Frontal cortex (tissue), 4 donors: Measurements from ENCODE around the gene FHL3. TPM values are rescaled to one million over a fixed set of nuclear protein-coding genes. Genes with fewer than 3 reads are reported as not detected.
"Not testable (repeated sequence)": the region's sequence is repeated elsewhere in the genome, so short reads cannot be mapped to it uniquely, and the experiment has no call there.

Source experiments
- DNase-seq, 2 donors: peaks; one replicate each; pipeline ENCODE4 v3.0.0; 2012; ENCODE audit warnings: low spot score in 2 of 2
- FAIRE-seq: peaks from 2 replicates; lab custom pipeline; 2012; peaks lifted over from hg19 to GRCh38; lab: Jason Lieb, UNC
- total RNA-seq: library from RNA; depleted of rRNA; stranded (reverse); fragments of >200 nt; gene quantifications from one replicate; pipeline ENCODE4 v1.2.3, GENCODE V29; 2014
- donor health status: control.
- donor health status: control.
- donor health status: control.

FHL3 gene
- total RNA-seq, 1 donor from 2014 or later, result 4.9 TPM

DNA sequence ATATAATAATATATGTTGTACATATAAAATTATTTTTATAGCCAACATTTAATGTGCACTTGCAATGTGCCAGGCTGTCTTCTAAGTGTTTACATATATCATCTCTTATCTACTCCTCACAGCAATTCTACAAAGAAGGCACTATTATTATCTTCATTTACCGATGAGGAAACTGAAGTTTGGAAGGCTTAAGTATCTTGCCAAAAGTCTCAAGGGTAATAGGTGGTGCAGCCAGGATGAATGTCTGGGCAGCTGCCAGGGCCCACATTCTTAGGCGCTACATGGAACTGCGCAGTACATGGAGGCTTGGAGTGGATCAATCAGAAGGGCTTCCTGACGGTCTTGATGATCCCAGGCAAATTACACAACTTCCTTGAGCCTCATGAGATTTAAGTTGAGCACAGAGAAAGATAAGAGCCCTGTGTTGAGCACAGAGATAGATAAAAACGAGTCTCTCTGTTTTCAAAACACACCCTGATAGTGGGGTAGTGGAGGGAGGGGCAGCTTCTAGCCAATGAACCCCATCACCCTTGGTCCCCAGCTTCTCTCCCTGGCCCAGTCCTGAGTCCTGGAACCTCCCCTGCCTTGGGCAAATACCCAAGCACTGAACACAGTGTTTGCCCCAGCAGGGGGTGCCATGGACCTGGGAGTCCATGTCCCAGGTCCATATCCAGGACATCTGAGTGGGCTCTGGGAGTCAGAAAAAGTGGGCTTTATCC is 32.1 kb upstream of the FHL3 start:
- FAIRE-seq, result no peak
- no peak for DNase-seq

GRCh38 chr1:38034871-38035270 is 29.6 kb upstream of the FHL3 start:
- FAIRE-seq (no peak), DNase-seq (no peak)

DNA sequence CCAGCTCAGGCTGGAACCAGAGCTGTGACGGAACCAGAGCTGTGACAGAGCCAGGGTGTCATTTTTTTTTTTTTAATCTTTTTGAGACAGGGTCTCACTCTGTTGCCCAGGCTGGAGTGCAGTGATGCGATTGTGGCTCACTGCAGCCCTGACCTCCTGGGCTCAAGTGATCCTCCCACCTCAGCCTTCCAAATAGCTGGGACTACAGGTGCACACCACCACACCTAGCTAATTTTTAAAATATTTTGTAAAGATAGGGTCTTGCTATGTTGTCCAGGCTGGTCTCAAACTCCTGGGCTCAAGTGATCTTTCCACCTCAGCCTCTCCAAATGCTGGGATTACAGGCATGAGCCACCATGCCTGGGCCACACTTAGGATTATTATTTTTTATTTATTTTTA is 27.7 kb upstream of the FHL3 start:
- DNase-seq, FAIRE-seq: not testable (repeated sequence)

DNA sequence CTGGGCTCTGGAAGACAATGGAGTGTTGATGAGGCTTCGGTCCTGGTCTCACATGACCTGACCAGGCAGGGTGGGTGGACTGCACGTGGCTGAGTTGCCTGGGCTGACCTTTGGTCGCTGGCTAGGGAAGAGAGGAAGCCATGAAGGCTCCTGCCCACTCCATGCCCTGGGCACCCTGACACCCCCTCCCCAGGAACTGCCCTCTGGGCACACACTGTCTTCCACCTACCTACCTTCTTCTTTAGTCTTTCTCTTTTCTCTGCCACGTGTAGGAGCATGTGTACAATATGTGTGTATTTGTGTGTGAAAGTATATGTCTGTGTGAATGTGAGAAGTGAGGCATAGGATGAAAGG is 26.2 kb upstream of the FHL3 start:
- no peak for FAIRE-seq

GRCh38 chr1:38030596-38031512 is 25.5 kb upstream of the FHL3 start:
- FAIRE-seq (no peak), DNase-seq (no peak)

More for the DNA sequence above, 26.2 kb upstream of the FHL3 start:
- no peak for DNase-seq

DNA sequence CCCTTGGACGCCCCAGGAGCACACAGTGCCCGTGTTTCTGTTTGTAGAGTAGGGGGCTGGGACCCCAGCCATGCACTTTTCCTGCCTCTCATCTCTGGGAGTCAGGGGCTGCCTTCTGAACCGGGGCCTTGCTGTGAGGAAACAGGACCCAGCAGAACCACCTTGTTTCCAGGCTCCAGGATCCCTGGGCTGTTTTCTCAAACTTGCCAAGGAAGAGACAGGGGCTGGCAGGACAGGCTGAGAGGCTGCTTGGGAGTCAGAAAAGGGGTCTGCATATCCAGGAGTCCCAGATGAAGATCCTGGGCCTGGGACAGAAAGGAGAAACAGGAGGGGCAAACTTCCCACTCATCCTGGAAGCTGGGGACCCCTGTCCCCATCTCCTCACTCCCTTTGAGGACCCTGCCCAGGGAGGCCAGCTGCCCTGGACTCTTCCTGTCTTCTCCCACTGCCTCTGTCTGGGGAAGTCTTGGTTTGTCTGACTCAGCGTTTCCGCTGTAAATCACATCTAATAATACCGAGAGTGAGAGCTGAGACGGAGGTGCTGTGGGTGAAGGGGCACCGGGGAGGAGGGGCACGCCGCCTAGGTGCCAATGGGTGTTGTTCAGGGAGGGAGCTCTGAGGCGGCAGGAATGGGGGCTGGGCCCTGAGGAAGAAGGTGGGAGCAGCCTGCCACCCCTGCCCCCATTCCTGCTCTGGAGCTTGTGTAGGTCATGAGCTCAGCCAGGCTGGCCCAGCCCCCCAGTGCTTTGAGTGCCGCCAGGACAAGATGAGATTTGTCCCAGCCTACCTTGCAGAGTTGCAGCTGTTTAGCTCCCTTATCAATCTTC is 24.6 kb upstream of the FHL3 start:
- FAIRE-seq (no peak), DNase-seq (no peak)

DNA sequence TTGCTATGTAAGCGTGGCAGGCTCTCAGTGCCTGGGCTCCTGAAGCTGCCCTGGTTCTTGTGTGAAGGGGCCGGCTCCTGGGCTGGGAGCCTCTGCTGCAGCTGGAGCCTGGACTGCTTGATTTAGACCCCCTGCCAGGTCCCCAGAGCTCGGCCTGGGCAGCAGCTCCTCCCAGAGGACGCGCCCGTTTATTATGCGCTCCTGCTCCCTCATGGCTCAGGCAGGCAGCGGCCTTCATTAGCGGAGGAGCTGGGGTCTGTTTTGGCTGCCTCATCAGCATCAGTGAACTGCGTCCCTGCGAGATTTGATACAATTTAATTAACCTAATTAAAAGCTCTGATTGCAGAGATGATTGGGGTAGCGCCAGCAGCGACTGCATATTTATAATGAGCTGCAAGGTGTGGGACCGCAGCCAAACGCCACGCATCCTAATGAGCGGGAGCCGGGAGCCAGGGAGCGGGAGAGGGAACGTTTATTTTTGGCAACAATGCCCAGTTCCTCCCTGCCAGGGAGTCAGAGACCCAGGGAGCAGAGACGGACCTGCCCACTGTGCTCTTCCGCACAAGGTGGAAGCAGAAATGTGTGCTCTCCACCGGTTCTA is 23.9 kb upstream of the FHL3 start:
- FAIRE-seq (no peak), DNase-seq (no peak)

- FAIRE-seq (no peak), DNase-seq (no peak)
These were observed 23.4 kb upstream of the FHL3 start for GRCh38 chr1:38028671-38029070.

DNA sequence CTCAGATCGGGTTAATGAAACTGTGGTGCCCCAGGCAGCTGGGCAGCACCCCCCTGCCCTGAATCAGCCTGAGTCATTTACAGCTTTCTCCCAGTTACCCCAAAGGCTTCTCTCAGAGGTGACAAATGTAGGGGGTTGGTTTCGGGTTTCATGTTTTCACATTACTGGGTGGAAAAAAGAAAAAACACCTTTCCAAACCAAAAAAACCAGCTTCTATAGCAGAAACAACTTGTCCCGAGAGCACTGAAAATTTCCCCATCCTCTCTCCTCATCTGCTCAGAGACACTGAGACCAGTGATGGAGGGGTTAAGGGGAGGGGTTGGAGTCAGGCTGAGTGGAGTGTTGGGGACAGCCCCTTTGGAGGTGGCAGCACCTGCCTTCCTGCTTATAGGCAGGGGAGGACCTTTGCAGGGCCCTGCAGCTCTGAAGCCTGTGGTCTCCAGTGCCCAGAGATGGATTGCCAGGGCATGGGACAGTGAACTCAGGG is 22.8 kb upstream of the FHL3 start:
- FAIRE-seq, result no peak
- DNase-seq, result no peak

DNA sequence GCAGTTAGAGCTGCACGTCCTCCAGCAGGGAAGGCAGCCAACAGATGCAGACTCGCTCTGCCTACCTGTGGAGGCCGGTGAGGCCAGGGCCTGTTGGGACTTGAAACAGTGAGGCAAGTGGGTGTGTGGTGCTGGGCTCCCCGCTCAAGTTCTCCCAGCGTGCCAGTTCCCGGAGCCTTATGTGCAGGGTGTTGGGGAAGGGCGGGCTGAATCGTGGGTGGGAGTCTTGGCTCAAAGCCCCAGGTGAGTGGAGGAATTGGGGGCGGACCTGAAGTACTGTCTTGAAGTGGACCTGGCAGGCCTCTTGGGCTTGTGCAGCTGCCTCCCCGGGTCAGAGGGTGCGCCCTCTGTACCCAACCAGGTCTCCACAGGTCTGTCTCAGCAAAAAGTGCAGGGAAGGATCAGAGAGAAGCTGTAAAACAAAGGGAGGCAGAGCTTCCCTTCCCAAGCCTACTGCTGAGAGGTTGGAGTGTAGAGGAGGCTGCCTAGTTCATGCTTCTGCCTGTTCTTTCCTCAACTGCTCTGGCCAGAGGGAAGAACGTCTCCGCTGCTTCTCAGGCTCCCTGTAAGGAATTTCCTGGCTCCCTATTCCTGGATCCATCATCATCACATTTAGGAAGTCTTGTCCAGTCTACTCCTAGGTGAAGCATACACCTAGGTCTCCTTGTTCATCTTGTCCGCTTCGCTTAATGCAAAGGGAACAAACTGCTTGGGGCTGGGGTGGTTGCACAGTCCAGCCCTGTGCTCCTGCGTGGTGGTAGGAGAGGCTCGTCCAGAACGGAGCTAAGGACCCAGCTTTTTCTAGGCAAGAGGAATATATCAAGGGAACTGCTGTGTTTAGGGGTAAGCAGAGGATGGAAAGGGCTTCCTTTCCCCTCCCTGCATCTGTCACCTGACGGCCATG is 22.1 kb upstream of the FHL3 start:
- DNase-seq, result no peak
- no peak for FAIRE-seq

GRCh38 chr1:38026592-38027200 is 21.4 kb upstream of the FHL3 start:
- FAIRE-seq, result no peak

DNA sequence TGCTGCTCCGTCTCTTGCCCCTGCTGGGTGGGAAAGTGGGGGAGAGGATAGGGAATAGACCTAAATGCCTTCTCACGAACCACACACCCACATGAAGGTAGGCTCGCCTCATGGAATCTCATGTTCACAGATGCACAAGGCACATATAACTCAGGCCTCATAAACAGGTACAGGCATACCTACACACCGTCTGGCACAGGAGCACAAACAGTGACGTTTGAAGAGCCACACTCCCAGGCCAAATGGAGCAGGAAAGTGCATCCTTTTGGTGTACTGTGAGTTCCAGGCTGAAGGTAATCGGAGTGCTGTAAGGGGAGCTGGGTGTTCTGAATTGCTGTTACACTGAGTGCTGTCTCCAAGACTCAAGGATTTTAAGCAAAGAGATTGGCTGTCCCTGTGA is 20.4 kb upstream of the FHL3 start:
- FAIRE-seq, result no peak

More at GRCh38 chr1:38026592-38027200, 21.4 kb upstream of the FHL3 start:
- peak in 1 of 2 donors; percentile 46 for DNase-seq

DNA sequence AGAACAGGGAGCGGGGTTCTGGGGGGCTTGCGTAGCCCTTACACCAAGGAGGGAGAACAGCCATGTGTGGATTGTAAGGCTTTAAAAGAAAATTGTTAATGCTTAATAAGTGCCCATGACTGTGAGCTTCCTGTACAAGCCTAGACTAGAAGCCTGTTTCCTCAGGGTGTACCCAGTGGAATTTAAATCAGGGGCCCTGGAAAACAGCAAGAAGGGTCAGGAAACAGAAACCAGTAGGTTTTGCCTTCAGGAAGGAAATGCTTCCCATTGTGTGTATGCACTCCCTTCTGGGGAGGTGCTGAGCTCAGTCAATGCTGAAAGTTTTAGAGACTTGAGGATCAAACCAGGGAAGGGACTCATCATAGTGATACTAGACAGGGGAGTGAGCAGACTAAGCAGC is 19.9 kb upstream of the FHL3 start:
- FAIRE-seq (no peak), DNase-seq (no peak)

More for the DNA sequence above, 20.4 kb upstream of the FHL3 start:
- no peak for DNase-seq

GRCh38 chr1:38022810-38023209 is 17.5 kb upstream of the FHL3 start:
- no peak for DNase-seq
- FAIRE-seq, result no peak

- DNase-seq, result no peak
- no peak for FAIRE-seq
These were observed 16.7 kb upstream of the FHL3 start for GRCh38 chr1:38021969-38022368.

GRCh38 chr1:38020396-38020795 is 15.1 kb upstream of the FHL3 start:
- DNase-seq, result no peak
- FAIRE-seq, result no peak

DNA sequence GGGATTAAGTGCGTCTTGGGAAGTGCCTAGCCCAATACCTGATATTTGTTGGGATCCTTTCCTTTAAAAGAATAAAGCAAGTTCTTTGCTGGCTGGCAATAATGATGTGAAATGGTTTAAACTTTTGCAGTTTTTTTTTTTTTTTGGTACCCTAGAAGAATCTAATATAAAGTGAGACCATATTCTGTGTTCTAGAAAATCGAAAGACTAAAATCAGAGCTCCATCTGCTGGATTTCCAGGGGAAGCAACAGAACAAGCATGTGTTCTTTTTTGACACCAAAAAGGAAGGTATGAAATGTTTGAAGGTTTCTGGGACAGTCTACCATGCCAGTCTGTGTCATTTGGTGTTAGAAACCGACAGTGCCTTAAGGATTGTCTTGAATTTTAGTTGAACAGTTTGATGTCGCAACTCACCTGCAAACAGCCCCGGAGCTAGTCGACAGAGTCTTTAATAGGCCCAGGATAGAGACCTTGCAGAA is 13.6 kb upstream of the FHL3 start:
- no peak for FAIRE-seq
- peak in 1 of 2 donors; percentile 19 for DNase-seq
